ENCODE results near the gene CBS.

Gene CBS

DNA sequence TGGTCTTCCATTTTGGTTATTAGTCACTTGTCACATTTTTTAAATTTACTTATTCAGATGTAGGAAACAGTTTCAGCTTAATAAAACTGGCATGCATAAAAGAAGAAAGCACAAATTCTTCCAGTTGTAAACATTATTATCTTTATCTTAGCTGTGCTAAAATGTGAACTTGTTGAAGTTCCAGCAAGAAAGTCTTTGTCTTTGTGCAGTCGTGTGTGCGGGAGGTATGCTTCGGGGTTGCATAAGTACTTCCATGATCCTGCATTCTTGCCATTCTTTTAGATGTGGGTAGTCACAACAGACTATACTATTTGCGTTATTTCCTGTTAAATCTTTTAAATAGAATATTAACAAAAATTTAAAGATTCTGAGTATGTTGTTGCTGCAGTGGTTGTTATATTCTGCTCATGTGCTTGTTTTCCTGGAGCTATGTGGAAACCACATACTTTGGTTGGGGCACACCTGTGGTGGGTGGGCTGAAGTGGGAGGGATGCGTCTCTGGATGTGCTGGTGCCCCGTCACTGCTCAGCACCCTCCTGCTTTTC is 49.9 kb downstream of the CBS start:
- peak; percentile 37; the same call in 1 of the 3 replicates for ATAC-seq
- TF ChIP-seq CSDC2 (CRISPR knock-in tag; IDR thresholded peaks at IDR 0.05) (no peak), BACH2 (CRISPR knock-in tag; IDR thresholded peaks at IDR 0.05; ENCODE audit: borderline replicate concordance) (no peak), SNAI2 (CRISPR knock-in tag; IDR thresholded peaks at IDR 0.05) (no peak), ESRRG (CRISPR knock-in tag; IDR thresholded peaks at IDR 0.05) (no peak), ZFP30 (CRISPR knock-in tag; IDR thresholded peaks at IDR 0.05) (no peak), OSR1 (CRISPR knock-in tag; IDR thresholded peaks at IDR 0.05) (no peak), ZNF8 (CRISPR knock-in tag; IDR thresholded peaks at IDR 0.05) (no peak), GLIS3 (CRISPR knock-in tag; IDR thresholded peaks at IDR 0.05) (no peak), ZNF70 (CRISPR knock-in tag; IDR thresholded peaks at IDR 0.05) (no peak), ZNF565 (CRISPR knock-in tag; conservative IDR thresholded peaks at IDR 0.05; ENCODE audit: low read depth) (no peak), PPARA (CRISPR knock-in tag; IDR thresholded peaks at IDR 0.05; ENCODE audit: borderline replicate concordance) (no peak), ZC3H10 (CRISPR knock-in tag; IDR thresholded peaks at IDR 0.05) (no peak), TCF4 (CRISPR knock-in tag; IDR thresholded peaks at IDR 0.05; ENCODE audit: borderline replicate concordance) (no peak), TOX (CRISPR knock-in tag; IDR thresholded peaks at IDR 0.05; ENCODE audit: borderline replicate concordance) (no peak)
- TF ChIP-seq, protein P1, sequence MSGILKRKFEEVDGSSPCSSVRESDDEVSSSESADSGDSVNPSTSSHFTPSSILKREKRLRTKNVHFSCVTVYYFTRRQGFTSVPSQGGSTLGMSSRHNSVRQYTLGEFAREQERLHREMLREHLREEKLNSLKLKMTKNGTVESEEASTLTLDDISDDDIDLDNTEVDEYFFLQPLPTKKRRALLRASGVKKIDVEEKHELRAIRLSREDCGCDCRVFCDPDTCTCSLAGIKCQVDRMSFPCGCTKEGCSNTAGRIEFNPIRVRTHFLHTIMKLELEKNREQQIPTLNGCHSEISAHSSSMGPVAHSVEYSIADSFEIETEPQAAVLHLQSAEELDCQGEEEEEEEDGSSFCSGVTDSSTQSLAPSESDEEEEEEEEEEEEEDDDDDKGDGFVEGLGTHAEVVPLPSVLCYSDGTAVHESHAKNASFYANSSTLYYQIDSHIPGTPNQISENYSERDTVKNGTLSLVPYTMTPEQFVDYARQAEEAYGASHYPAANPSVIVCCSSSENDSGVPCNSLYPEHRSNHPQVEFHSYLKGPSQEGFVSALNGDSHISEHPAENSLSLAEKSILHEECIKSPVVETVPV (CRISPR knock-in tag; IDR thresholded peaks at IDR 0.05) = no peak
- TF ChIP-seq, protein P2, sequence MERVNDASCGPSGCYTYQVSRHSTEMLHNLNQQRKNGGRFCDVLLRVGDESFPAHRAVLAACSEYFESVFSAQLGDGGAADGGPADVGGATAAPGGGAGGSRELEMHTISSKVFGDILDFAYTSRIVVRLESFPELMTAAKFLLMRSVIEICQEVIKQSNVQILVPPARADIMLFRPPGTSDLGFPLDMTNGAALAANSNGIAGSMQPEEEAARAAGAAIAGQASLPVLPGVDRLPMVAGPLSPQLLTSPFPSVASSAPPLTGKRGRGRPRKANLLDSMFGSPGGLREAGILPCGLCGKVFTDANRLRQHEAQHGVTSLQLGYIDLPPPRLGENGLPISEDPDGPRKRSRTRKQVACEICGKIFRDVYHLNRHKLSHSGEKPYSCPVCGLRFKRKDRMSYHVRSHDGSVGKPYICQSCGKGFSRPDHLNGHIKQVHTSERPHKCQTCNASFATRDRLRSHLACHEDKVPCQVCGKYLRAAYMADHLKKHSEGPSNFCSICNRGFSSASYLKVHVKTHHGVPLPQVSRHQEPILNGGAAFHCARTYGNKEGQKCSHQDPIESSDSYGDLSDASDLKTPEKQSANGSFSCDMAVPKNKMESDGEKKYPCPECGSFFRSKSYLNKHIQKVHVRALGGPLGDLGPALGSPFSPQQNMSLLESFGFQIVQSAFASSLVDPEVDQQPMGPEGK (CRISPR knock-in tag; IDR thresholded peaks at IDR 0.05; ENCODE audit: borderline replicate concordance) = no peak
- TF ChIP-seq, protein P3, sequence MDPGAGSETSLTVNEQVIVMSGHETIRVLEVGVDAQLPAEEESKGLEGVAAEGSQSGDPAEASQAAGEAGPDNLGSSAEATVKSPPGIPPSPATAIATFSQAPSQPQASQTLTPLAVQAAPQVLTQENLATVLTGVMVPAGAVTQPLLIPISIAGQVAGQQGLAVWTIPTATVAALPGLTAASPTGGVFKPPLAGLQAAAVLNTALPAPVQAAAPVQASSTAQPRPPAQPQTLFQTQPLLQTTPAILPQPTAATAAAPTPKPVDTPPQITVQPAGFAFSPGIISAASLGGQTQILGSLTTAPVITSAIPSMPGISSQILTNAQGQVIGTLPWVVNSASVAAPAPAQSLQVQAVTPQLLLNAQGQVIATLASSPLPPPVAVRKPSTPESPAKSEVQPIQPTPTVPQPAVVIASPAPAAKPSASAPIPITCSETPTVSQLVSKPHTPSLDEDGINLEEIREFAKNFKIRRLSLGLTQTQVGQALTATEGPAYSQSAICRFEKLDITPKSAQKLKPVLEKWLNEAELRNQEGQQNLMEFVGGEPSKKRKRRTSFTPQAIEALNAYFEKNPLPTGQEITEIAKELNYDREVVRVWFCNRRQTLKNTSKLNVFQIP (CRISPR knock-in tag; IDR thresholded peaks at IDR 0.05; ENCODE audit: borderline replicate concordance, low read depth) = no peak

DNA sequence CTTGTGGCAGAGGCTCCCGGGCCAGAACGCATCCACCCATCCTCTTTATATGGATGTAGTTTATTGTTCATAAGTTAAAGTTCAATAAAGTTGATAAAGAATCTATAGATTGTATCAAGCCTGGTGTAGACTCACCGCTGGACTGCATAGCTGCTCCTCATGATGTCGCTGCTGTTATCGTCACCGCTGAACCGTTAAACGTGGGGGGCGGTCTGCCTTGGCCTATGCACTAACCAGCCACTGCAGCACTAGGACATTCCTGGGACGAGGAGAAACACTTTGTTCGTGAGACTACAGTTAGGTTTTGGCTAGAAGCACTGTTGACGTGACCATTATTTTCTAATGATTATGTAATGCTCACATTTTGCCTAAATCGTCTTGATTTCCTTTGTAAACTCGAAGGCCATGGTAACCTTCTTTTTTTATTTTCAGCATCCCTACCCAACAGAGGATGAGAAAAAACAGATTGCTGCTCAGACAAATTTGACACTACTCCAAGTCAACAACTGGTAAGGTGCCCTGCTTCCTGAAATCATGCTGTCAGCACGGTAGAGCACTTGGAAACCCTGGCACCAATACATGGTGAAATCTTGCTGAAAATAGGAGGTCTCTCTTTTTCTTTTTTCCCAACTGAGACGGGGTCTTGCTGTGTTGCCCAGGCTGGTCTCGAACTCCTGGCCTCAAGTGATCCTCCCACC is 51.0 kb downstream of the CBS start:
- no peak for ATAC-seq
- TF ChIP-seq BACH2 (CRISPR knock-in tag; IDR thresholded peaks at IDR 0.05; ENCODE audit: borderline replicate concordance) (no peak), CSDC2 (CRISPR knock-in tag; IDR thresholded peaks at IDR 0.05) (no peak), ARNTL (CRISPR knock-in tag; IDR thresholded peaks at IDR 0.05; ENCODE audit: borderline replicate concordance, low read depth) (no peak), TCF4 (CRISPR knock-in tag; IDR thresholded peaks at IDR 0.05; ENCODE audit: borderline replicate concordance) (no peak), ZFP3 (CRISPR knock-in tag; IDR thresholded peaks at IDR 0.05) (no peak), ZFP30 (CRISPR knock-in tag; IDR thresholded peaks at IDR 0.05) (no peak), TOX (CRISPR knock-in tag; IDR thresholded peaks at IDR 0.05; ENCODE audit: borderline replicate concordance) (no peak), RARB (CRISPR knock-in tag; IDR thresholded peaks at IDR 0.05) (no peak), PPARA (CRISPR knock-in tag; IDR thresholded peaks at IDR 0.05; ENCODE audit: borderline replicate concordance) (no peak), SNAI2 (CRISPR knock-in tag; IDR thresholded peaks at IDR 0.05) (no peak), GLIS3 (CRISPR knock-in tag; IDR thresholded peaks at IDR 0.05) (no peak), ESRRG (CRISPR knock-in tag; IDR thresholded peaks at IDR 0.05) (no peak)
- TF ChIP-seq, protein P3 (CRISPR knock-in tag; IDR thresholded peaks at IDR 0.05; ENCODE audit: borderline replicate concordance, low read depth) = no peak
- TF ChIP-seq, protein P2 (CRISPR knock-in tag; IDR thresholded peaks at IDR 0.05; ENCODE audit: borderline replicate concordance) = no peak
- TF ChIP-seq, protein P1 (CRISPR knock-in tag; IDR thresholded peaks at IDR 0.05) = no peak
- TF ChIP-seq, protein P4, sequence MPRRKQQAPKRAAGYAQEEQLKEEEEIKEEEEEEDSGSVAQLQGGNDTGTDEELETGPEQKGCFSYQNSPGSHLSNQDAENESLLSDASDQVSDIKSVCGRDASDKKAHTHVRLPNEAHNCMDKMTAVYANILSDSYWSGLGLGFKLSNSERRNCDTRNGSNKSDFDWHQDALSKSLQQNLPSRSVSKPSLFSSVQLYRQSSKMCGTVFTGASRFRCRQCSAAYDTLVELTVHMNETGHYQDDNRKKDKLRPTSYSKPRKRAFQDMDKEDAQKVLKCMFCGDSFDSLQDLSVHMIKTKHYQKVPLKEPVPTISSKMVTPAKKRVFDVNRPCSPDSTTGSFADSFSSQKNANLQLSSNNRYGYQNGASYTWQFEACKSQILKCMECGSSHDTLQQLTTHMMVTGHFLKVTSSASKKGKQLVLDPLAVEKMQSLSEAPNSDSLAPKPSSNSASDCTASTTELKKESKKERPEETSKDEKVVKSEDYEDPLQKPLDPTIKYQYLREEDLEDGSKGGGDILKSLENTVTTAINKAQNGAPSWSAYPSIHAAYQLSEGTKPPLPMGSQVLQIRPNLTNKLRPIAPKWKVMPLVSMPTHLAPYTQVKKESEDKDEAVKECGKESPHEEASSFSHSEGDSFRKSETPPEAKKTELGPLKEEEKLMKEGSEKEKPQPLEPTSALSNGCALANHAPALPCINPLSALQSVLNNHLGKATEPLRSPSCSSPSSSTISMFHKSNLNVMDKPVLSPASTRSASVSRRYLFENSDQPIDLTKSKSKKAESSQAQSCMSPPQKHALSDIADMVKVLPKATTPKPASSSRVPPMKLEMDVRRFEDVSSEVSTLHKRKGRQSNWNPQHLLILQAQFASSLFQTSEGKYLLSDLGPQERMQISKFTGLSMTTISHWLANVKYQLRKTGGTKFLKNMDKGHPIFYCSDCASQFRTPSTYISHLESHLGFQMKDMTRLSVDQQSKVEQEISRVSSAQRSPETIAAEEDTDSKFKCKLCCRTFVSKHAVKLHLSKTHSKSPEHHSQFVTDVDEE (CRISPR knock-in tag; IDR thresholded peaks at IDR 0.05) = no peak
